IPS-NIHi7 (cell line): ENCODE results near the gene CAVIN4.

Source experiments
- DNase-seq: peaks from one replicate; pipeline ENCODE4 v3.0.0; 2012; ENCODE audit warnings: mixed read lengths; ENCODE audit errors: extremely low spot score

The CAVIN4 gene

DNA sequence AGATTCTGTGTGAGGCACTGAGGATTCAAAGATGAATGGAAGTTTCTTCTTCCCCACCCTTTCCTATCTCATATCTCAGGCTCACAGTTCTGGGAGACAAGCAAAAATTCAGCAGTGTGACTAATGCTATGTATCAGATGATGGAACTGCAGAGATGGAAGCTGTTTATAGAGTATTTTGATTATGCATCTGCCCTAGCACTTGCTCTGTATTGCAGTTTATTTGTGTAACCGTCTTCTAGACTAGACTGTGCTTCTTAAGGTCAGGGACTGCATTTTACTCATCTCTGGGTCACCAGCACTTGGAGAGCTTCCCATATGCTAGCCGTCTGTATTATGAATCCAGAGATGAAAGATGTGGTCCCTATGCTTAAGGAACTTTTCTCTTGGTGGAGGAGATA, 12.6 kb downstream of the CAVIN4 start:
- no peak for DNase-seq

DNA sequence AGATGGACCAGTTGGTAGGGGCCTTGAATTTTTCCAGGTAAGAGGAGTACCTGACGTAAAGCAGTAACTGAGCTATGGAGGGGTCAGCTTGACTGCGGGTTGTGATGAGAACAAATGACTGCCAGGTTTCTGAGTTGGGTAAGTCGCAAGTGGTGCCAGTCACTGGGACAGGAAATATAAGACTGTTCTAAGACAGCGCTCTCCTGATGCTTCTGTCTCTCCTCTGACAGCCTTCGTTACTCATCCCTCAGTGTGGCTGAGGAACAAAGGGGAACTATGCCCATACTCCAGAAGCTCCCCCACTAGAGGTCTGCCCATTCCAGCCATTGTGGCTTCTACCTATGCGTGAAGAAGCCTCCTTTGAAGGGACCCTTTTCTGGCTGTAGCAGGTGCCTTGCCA, 13.3 kb downstream of the CAVIN4 start:
- DNase-seq, result no peak

DNA sequence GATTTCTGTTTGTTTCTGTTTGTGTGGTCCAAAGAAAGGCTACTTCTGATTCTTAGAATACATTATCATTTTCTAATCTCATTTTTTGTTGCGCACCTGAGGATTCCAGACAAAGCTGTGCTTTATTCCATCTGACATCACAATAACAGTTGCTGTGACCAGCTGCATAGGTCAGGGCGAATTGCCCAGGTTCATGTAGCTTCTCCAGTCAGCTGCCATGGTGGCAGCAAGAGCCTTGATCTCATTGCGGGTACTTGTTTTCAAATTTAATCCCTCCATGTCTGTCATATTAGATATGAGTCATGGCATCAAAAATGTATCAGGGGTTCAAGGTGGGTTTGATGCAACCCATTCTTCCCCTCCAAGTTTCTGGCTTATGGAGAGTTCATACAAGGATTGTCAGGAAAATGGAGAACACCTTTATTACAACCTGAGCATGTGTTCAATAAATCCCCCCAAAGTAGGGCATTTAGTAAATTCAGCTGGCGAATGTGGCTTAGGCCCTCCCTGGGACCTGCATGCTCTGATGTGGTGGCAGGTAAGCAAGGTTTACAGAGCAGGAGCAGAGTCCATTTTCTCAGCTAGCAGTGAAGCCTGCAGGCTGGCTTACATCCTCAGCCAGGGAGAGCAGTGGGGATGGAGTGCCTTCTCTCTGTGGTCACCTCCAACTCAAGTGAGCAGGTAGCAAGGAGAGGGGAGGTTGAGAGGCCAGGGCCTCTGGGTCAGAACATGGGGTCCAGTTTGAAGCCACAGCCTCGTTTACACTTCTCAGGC, 13.9 kb downstream of the CAVIN4 start:
- DNase-seq, result no peak

DNA sequence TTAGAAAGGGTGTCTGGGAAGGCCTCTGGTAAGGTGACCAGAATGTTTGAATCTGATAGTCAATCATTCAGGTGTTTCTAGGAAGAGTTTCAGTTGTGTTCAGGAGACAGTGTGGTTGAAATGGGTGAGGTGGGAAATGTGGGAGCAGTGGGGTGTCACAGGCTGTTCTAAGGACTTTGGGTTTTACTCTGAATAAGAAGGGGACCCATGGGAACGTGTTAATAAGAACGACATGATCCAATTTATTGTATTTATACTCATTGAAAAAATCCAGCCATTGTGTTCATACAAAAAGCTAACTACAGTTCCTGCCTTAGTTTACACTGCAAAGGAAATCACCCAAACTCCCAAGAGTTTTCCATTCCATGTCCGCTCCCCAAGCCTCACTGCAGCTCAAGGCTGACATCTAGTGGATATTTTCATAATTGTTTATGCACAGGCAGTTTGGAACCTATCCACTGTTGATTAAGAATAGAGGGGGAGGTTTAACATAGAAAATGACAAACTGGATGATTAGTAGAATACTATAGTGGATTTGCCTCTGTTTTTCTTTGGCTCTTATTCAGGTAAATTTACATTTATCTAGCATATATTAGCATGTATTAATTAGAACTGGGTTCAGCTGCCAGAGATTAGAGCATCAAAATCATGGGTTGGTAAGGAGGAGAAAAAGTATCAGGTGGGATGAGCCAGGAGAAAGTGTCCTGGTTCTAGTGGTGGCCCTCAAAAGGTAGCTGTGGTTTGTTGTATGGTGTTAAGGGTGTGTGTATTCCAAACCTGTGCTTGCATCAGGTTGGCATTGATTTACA, 17.7 kb downstream of the CAVIN4 start:
- DNase-seq, result peak; percentile 56

GRCh38 chr9:100597236-100597635, 19.4 kb downstream of the CAVIN4 start:
- no peak for DNase-seq

DNA sequence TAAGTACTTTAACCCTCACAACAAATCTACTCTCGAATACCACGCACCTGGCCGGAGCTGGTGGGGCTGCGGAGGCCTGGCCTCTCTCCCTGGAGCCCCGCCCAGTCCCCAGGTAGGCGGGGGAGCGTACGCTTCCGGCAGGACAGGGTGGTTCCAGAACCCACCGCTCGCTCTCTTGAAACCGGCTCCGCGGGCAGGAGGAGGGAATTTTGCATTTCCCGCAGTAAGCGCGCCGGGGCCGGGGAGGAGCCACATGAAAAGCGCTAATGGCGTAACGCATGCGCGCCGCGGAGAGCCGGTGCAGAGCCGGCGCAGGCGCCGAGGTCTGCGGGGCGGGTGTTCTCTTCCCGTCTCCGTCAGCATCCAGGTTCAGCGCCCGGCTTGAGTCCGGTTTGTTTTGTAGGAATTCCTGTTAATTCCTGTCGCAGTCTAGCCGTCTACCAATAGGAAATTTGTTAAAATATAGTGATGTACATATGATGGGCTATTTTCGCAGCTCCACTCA, 20.8 kb downstream of the CAVIN4 start:
- DNase-seq, result peak; percentile 90

- DNase-seq, result no peak
Measured at GRCh38 chr9:100600521-100601079, 22.7 kb downstream of the CAVIN4 start.

DNA sequence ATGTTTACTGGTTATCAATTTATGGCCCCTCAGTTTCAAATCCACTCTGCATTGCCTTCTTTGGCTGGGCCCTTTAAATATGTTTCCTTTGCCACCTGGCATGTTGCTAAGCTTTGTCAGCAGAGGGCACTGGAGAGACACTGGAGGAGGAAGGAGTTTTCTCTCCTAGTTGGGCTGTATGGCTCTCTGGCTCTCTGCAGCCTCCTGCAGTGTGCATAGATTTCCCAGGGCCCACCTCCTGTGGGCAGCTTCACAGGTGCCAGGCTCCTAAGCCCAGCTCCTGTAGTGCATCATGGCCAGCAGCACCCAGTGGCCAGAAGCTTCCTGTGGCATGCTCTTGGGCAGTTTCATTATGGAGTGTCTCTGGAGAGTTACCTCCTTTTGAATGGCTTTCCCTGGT, 23.3 kb downstream of the CAVIN4 start:
- DNase-seq, result peak; percentile 72

GRCh38 chr9:100602342-100602801, 24.5 kb downstream of the CAVIN4 start:
- peak; percentile 65 for DNase-seq

DNA sequence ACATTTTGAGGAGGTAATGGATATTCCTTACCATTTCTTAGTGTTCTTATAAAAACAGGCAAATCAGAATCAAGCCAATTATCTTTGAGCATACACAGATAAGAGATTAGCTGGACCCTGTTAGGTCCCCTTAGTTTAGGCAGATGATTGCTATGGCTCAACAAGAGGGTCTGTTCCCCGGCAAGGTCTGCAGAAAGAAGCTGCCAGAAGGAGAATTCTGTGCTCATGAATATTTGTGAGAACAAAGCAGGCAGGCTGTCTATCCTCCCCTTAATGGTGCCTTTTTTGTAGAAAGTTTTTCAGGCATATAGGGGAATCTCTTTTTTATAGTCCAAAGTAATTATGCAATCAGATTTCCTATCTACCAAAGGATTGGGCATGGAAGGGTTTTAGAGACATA, 27.5 kb downstream of the CAVIN4 start:
- no peak for DNase-seq

DNA sequence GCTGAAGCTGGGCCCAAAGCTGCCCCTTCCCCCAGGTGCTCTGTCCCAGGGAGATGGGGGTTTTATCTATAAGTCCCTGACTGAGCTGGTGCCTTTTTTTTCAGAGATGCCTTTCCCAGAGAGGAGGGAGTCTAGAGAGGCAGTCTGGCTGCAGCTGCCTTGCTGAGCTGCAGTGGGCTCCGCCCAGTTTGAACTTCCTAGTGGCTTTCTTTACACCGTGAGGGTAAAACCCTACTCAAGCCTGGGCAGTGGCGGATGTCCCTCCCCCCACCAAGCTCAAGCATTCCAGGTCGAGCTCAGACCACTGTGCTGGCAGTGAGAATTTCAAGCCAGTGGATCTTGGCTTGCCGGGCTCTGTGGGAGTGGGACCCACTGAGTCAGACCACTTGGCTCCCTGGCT, 41.3 kb downstream of the CAVIN4 start:
- no peak for DNase-seq

DNA sequence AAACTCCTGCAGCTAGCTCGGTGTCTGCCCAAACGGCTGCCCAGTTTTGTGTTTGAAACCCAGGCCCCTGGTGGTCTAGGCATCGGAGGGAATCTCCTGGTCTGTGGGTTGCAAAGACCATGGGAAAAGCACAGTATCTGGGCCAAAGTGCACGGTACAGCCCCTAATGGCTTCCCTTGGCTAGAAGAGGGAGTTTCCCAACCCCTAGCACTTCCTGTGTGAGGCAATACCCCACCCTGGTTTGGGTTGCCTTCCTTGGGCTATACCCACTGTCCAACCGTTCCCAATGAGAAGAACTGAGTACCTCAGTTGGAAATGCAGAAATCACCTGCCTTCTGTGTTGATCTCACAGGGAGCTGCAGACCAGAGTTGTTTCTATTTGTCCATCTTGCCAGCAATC, 41.8 kb downstream of the CAVIN4 start:
- DNase-seq, result no peak

DNA sequence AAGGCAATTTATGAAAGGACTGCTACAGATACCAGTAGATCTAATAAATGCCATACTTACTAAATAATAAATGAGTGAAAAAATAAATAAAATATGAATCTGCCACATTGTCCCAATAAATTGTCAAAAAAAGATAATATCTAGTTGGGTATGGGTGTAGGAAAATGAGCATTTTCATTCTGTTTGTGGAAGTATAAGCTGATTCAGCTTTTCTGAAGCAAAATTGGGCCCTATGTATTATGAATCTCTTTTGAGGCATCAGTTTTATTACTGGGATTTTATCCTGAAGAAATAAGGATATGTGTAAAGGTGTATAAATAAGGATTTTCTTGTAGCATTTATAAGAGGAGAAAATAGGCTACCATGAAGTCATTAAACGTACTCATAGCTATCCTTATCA, 46.1 kb downstream of the CAVIN4 start:
- no peak for DNase-seq

- DNase-seq, result no peak
Measured at GRCh38 chr9:100626949-100627348, 49.1 kb downstream of the CAVIN4 start.

DNA sequence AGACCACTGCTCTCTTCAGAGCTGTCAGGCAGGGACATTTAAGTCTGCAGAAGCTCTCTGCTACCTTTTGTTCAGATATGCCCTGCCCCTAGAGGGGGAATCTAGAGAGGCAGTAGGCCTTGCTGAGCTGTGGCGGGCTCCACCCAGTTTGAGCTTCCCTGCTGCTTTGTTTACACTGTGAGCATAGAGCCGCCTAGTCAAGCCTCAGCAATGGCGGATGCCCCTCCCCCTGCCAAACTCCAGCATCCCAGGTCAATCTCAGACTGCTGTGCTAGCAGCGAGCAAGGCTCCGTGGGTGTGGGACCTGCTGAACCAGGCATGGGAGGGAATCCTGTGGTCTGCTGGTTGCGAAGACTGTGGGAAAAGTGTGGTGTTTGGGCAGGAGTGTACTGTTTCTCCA, 59.9 kb downstream of the CAVIN4 start:
- no peak for DNase-seq
